Naive thymus-derived CD8-positive, alpha-beta T cell (primary cell): ENCODE measurements around the gene SEMA3G. TPM values are rescaled to one million over a fixed set of nuclear protein-coding genes. Genes with fewer than 3 reads are reported as not detected.

ENCODE experiments used
- ATAC-seq, 2 donors: fragments of 150-1000 bp; cut with Tn5 transposase in 1 of 2; sonication (Bioruptor Pico), chemical (Tn5 transposase) in 1 of 2; 1 replicate in 1 of 2; 2 replicates in 1 of 2; pipeline ENCODE4 v1.10.0; 2021; ENCODE audit warnings: mild to moderate bottlenecking in 2 of 2, moderate library complexity in 2 of 2
- POLR2A ChIA-PET: fragments of 350-600 bp; sonication (Branson Sonifier 250); formaldehyde crosslinking; loops from one replicate; lab custom pipeline; 2021; ENCODE audit warnings: antibody characterized with exemption; lab: Charles Lee
- DNase-seq, 10 donors: peaks; one replicate each; pipeline versions ENCODE4 v3.0.0 to v3.0.0-alpha.2; 2020 to 2022
- H3K27ac Mint-ChIP-seq, 10 donors: one replicate each; pipeline ENCODE4 v1.8.0; 2020 to 2022; ENCODE audit warnings: mild to moderate bottlenecking in 10 of 10, mixed read lengths in 10 of 10, moderate library complexity in 4 of 10, inconsistent platforms in 1 of 10
- H3K27me3 Mint-ChIP-seq, 5 donors: one replicate each; pipeline ENCODE4 v1.8.0; 2021 to 2022; ENCODE audit warnings: mixed read lengths in 5 of 5
- H3K36me3 Mint-ChIP-seq, 3 donors: one replicate each; pipeline ENCODE4 v1.8.0; 2020 to 2022; ENCODE audit warnings: mixed read lengths in 3 of 3, mild to moderate bottlenecking in 2 of 3, inconsistent platforms in 1 of 3
- H3K4me1 Mint-ChIP-seq, 4 donors: one replicate each; pipeline ENCODE4 v1.8.0; 2021 to 2022; ENCODE audit warnings: mixed read lengths in 4 of 4
- H3K4me3 Mint-ChIP-seq, 10 donors: one replicate each; pipeline ENCODE4 v1.8.0; 2020 to 2022; ENCODE audit warnings: mild to moderate bottlenecking in 10 of 10, mixed read lengths in 10 of 10, moderate library complexity in 6 of 10, inconsistent platforms in 1 of 10
- H3K9me3 Mint-ChIP-seq, 9 donors: one replicate each; pipeline ENCODE4 v1.8.0; 2020 to 2022; ENCODE audit warnings: mixed read lengths in 9 of 9, mild to moderate bottlenecking in 3 of 9, inconsistent platforms in 1 of 9, moderate library complexity in 1 of 9
- polyA plus RNA-seq, 3 donors: library from polyadenylated mRNA; unstranded; fragments of 300-500 nt; fragmentation: Illumina TruSeq; gene quantifications; one replicate each; pipeline ENCODE4 v1.2.3, GENCODE V29; 2021
- total RNA-seq, 8 experiments: library from RNA in 2 of 8; stranded (reverse) in 2 of 8; gene quantifications; one replicate each; pipeline ENCODE4 v1.2.3 and lab custom pipeline; 2021 to 2026

The SEMA3G gene
- total and polyA plus RNA-seq, 5 experiments from 2014 or later = not detected

- no peaks in the 10 kb centered on the region for H3K36me3 Mint-ChIP-seq
- no peaks in the 10 kb centered on the region for H3K27me3 Mint-ChIP-seq
- POLR2A ChIA-PET = interaction anchor here (0.6 to 2.2 kb wide), 8 partner anchors 8 to 296 kb away, joined by 3 to 14 read pairs (median 4); partner anchors contain the start of gene NISCH
- no peaks in the 10 kb centered on the region for H3K9me3 Mint-ChIP-seq
- peaks cover 7 to 14% (median 9%) of the 10 kb centered on the region in 4 donors for H3K4me1 Mint-ChIP-seq
- peak overlapping the region in 2 of 10 donors; percentile 16 to 28 for H3K4me3 Mint-ChIP-seq
- DNase-seq (peak; percentile 53 to 85 (median 74)), ATAC-seq (peak; percentile 74 to 78)
- peak overlapping the region in 9 of 10 donors; percentile 20 to 87 (median 70) for H3K27ac Mint-ChIP-seq
Observed at GRCh38 chr3:52446631-52447511, 2.0 kb upstream of the SEMA3G start.

- H3K4me1 Mint-ChIP-seq = peaks cover 7 to 14% (median 9%) of the 10 kb centered on the region in 4 donors
- H3K27ac Mint-ChIP-seq = no peak overlapping the region
- ATAC-seq = no peak
- no peak overlapping the region for H3K4me3 Mint-ChIP-seq
- DNase-seq = peak in 1 of 10 donors; percentile 46
- H3K27me3 Mint-ChIP-seq = no peaks in the 10 kb centered on the region
- POLR2A ChIA-PET = interaction anchor here (0.8 to 2.2 kb wide), 3 partner anchors 9 to 34 kb away, joined by 3 to 14 read pairs (median 7); partner anchors contain the start of gene NISCH
- H3K9me3 Mint-ChIP-seq = no peaks in the 10 kb centered on the region
- no peaks in the 10 kb centered on the region for H3K36me3 Mint-ChIP-seq
Observed at GRCh38 chr3:52446042-52446441, 1.1 kb upstream of the SEMA3G start.

- peak in 1 of 10 donors; percentile 15 for DNase-seq
- Mint-ChIP-seq H3K4me1 (peaks cover 7 to 14% (median 9%) of the 10 kb centered on the region in 4 donors), H3K4me3 (no peak overlapping the region), H3K27me3 (no peaks in the 10 kb centered on the region), H3K36me3 (no peaks in the 10 kb centered on the region), H3K9me3 (no peaks in the 10 kb centered on the region), H3K27ac (no peak overlapping the region)
- ATAC-seq = no peak
- POLR2A ChIA-PET = no interaction called here
Observed at GRCh38 chr3:52443791-52444687, 864 bp downstream of the SEMA3G start.

GRCh38 chr3:52443268-52443610, 1.7 kb downstream of the SEMA3G start:
- Mint-ChIP-seq H3K4me1 (peaks cover 7 to 14% (median 9%) of the 10 kb centered on the region in 4 donors), H3K9me3 (no peaks in the 10 kb centered on the region), H3K27ac (no peak overlapping the region), H3K4me3 (no peak overlapping the region), H3K27me3 (no peaks in the 10 kb centered on the region), H3K36me3 (no peaks in the 10 kb centered on the region)
- DNase-seq (peak in 1 of 10 donors; percentile 37), ATAC-seq (no peak)
- POLR2A ChIA-PET = no interaction called here

GRCh38 chr3:52442409-52443267, 2.3 kb downstream of the SEMA3G start:
- POLR2A ChIA-PET = no interaction called here
- Mint-ChIP-seq H3K27ac (no peak overlapping the region), H3K4me3 (no peak overlapping the region), H3K27me3 (no peaks in the 10 kb centered on the region), H3K36me3 (no peaks in the 10 kb centered on the region), H3K9me3 (no peaks in the 10 kb centered on the region), H3K4me1 (peaks cover 5 to 11% (median 8%) of the 10 kb centered on the region in 4 donors)
- DNase-seq = peak in 1 of 10 donors; percentile 11
- no peak for ATAC-seq

- Mint-ChIP-seq H3K4me1 (peaks cover under 1 to 7% (median 3%) of the 10 kb centered on the region in 4 donors), H3K9me3 (no peaks in the 10 kb centered on the region), H3K27ac (no peak overlapping the region), H3K4me3 (no peak overlapping the region), H3K36me3 (no peaks in the 10 kb centered on the region), H3K27me3 (no peaks in the 10 kb centered on the region)
- POLR2A ChIA-PET = no interaction called here
- DNase-seq = peak in 1 of 10 donors; percentile 41
- ATAC-seq = no peak
Observed at GRCh38 chr3:52441772-52442332, 3.1 kb downstream of the SEMA3G start.

- ATAC-seq (no peak), DNase-seq (peak in 1 of 10 donors; percentile 55)
- Mint-ChIP-seq H3K4me3 (no peak overlapping the region), H3K9me3 (no peaks in the 10 kb centered on the region), H3K27ac (no peak overlapping the region), H3K4me1 (peaks cover 0 to 6% (median 1%) of the 10 kb centered on the region in 4 donors), H3K36me3 (no peaks in the 10 kb centered on the region), H3K27me3 (no peaks in the 10 kb centered on the region)
- POLR2A ChIA-PET = no interaction called here
Observed at GRCh38 chr3:52441091-52441771, 3.7 kb downstream of the SEMA3G start.

GRCh38 chr3:52440671-52441070, 4.2 kb downstream of the SEMA3G start:
- ATAC-seq = no peak
- POLR2A ChIA-PET = no interaction called here
- Mint-ChIP-seq H3K4me3 (no peak overlapping the region), H3K27me3 (no peaks in the 10 kb centered on the region), H3K9me3 (no peaks in the 10 kb centered on the region), H3K4me1 (peaks cover 0 to 6% (median 1%) of the 10 kb centered on the region in 4 donors), H3K27ac (no peak overlapping the region), H3K36me3 (no peaks in the 10 kb centered on the region)
- peak in 1 of 10 donors; percentile 41 for DNase-seq

- DNase-seq (peak in 1 of 10 donors; percentile 36), ATAC-seq (no peak)
- Mint-ChIP-seq H3K4me3 (no peak overlapping the region), H3K27me3 (no peaks in the 10 kb centered on the region), H3K4me1 (peaks cover 0 to 2% (median 1%) of the 10 kb centered on the region in 4 donors), H3K27ac (no peak overlapping the region), H3K9me3 (no peaks in the 10 kb centered on the region), H3K36me3 (no peaks in the 10 kb centered on the region)
- POLR2A ChIA-PET = no interaction called here
Observed at GRCh38 chr3:52440249-52440551, 4.7 kb downstream of the SEMA3G start.

- DNase-seq (peak in 1 of 10 donors; percentile 38), ATAC-seq (no peak)
- Mint-ChIP-seq H3K36me3 (no peaks in the 10 kb centered on the region), H3K27ac (no peak overlapping the region), H3K9me3 (no peaks in the 10 kb centered on the region), H3K4me1 (no peaks in the 10 kb centered on the region), H3K27me3 (no peaks in the 10 kb centered on the region), H3K4me3 (no peak overlapping the region)
- POLR2A ChIA-PET = no interaction called here
Observed at GRCh38 chr3:52439426-52440248, 5.3 kb downstream of the SEMA3G start.
